ENCODE data around the gene OPA3. TPM values are rescaled to one million over a fixed set of nuclear protein-coding genes. Genes with fewer than 3 reads are reported as not detected.

OPA3 gene
- total RNA-seq, 2 donors from 2014 or later: 8.4 to 13.1 TPM

DNA sequence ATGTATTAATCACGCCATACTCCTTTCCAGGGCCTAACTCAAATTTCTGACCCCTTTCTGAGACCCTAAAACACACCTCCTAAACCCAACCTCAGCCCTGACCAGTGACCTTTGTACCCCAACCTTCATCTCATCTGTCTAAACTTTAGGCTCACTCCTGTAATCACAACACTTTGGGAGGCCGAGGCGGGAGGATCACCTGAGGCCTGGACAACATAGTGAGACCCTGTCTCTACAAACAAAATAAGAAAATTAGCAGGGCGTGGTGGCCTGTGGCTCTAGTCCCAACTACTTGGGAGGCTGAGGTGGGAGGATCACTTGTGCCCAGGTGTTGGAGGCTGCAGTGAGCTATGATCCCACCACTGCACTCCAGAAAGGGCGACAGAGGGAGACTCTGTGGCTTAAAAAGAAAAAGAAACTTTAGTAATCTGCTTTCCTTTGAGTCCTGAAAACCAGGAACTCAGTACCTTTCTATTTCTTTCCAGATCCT lies 92.4 kb downstream of the OPA3 start:
- TF ChIP-seq, protein P1, sequence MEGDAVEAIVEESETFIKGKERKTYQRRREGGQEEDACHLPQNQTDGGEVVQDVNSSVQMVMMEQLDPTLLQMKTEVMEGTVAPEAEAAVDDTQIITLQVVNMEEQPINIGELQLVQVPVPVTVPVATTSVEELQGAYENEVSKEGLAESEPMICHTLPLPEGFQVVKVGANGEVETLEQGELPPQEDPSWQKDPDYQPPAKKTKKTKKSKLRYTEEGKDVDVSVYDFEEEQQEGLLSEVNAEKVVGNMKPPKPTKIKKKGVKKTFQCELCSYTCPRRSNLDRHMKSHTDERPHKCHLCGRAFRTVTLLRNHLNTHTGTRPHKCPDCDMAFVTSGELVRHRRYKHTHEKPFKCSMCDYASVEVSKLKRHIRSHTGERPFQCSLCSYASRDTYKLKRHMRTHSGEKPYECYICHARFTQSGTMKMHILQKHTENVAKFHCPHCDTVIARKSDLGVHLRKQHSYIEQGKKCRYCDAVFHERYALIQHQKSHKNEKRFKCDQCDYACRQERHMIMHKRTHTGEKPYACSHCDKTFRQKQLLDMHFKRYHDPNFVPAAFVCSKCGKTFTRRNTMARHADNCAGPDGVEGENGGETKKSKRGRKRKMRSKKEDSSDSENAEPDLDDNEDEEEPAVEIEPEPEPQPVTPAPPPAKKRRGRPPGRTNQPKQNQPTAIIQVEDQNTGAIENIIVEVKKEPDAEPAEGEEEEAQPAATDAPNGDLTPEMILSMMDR (IDR thresholded peaks at IDR 0.05): no peak
- Histone ChIP-seq H3K9me3 (no peaks in the 10 kb centered on the region), H3K27me3 (replicated peaks; ENCODE audit: insufficient read depth) (no peaks in the 10 kb centered on the region), H3K4me1 (ENCODE audit: control insufficient read depth in 1 of 2, low read depth in 2 of 2) (peaks cover 13 to 27% of the 10 kb centered on the region in 2 donors), H3K36me3 (no peaks in the 10 kb centered on the region), H3K27ac (no peak overlapping the region), H3K4me3 (peak overlapping the region; percentile 75)
- DNase-seq (ENCODE audit: low spot score) (no peak), ATAC-seq (ENCODE audit: insufficient number of reproducible peaks, low FRiP score, low read depth) (no peak)

DNA sequence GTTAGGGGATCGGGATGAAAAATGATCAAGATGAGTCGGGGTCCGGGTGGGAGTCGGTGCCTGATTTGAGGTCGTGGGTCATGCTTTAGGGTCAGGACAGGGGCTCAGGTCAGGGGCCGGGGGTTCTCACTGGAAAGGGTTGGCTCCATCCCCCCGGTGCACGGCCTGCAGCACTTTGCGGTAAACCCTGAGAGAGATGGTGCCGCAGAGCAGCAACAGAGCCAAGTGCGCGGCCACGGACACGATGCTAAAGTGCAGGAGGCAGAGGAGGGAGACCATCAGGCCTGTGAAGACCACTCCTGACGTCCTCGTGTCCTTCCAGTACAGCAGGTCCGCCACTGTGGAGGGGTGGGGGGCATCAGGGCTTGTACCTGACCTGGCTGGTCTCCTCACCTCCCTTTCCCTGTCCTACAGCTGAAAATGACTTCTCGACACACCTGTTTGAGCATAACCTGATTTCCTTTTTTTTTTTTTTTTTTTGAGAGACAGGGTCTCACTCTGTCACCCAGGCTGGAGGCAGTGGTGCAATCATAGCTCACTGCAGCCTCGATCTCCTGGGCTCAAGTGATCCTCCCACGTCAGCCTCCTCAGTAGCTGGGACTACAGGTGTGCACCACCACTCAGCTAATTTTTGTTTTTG lies 95.3 kb downstream of the OPA3 start:
- no peak for DNase-seq (ENCODE audit: low spot score)
- no peak for ATAC-seq (ENCODE audit: insufficient number of reproducible peaks, low FRiP score, low read depth)
- Histone ChIP-seq H3K9me3 (no peaks in the 10 kb centered on the region), H3K36me3 (no peaks in the 10 kb centered on the region), H3K4me1 (ENCODE audit: control insufficient read depth in 1 of 2, low read depth in 2 of 2) (peaks cover 8 to 15% of the 10 kb centered on the region in 2 donors), H3K27ac (no peak overlapping the region), H3K27me3 (replicated peaks; ENCODE audit: insufficient read depth) (no peaks in the 10 kb centered on the region), H3K4me3 (no peak overlapping the region)
- TF ChIP-seq, protein P1 (IDR thresholded peaks at IDR 0.05): no peak

DNA sequence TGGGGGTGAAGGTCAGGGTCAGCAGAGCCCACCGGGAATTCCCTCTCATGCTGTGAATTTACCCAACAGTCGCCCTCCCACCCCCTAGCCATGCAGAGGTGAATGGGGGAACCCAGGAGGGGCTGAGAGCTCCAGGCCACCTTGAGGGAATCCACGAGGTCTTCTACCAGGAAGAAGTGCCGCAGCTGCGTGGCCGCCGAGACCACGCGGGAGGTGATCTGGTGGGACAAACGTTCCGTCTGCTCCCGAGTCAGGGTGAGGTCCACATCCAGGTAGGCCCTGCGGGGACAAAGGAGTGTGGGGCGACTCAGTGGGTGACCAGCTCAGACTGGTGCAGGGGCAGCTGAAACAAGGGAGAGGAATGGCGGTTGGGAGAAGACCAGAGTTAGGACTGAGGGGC lies 95.9 kb downstream of the OPA3 start:
- ATAC-seq (ENCODE audit: insufficient number of reproducible peaks, low FRiP score, low read depth): no peak
- H3K27ac ChIP-seq: no peak overlapping the region
- TF ChIP-seq, protein P1 (IDR thresholded peaks at IDR 0.05): no peak
- H3K9me3 ChIP-seq: no peaks in the 10 kb centered on the region
- H3K36me3 ChIP-seq: no peaks in the 10 kb centered on the region
- DNase-seq (ENCODE audit: low spot score): no peak
- no peak overlapping the region for H3K4me3 ChIP-seq
- H3K4me1 ChIP-seq (ENCODE audit: control insufficient read depth in 1 of 2, low read depth in 2 of 2): peaks cover 8 to 15% of the 10 kb centered on the region in 2 donors
- H3K27me3 ChIP-seq (replicated peaks; ENCODE audit: insufficient read depth): no peaks in the 10 kb centered on the region

DNA sequence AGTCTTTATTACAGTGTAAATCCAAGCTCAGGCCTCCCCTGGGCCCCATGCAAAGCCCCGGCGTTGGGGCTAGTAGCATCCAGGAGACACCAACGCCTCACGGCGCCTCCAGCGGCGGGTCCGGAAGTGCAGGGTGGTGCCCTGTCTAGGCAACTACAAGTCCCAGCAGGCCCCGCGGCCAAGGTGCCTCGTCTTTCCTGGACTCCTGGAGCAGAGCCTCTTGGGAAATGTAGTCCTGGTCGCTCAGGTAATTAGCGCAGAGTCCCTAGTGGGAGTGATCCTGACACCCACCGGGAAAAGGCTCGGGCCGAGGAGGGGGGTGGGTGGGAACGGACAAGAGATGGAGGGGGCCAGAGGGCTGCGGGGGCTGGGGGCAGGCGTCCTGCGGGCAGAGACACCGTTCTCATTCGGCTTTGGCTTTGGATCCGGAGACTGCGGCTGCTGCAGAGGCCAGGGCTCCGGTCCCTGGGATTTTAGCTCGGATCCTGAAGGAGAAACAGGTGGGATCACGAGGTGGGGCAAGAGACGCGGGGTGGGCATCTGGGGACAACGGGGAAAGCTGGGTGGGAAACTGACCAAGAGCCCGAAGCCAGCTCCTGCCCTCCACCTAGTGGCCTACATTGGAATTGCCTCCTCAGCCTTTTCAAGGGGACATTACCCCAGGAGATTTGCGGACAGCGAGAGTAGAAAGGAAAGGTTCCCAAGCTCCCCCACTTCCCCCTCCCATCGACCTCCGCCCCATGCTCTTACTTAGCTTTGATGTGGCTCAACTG lies 99.1 kb downstream of the OPA3 start:
- no peaks in the 10 kb centered on the region for H3K4me1 ChIP-seq (ENCODE audit: control insufficient read depth in 1 of 2, low read depth in 2 of 2)
- TF ChIP-seq, protein P1 (IDR thresholded peaks at IDR 0.05): peak; percentile 88
- H3K4me3 ChIP-seq: peak overlapping the region; percentile 96
- ATAC-seq (ENCODE audit: insufficient number of reproducible peaks, low FRiP score, low read depth): peak; percentile 87
- no peaks in the 10 kb centered on the region for H3K9me3 ChIP-seq
- H3K36me3 ChIP-seq: no peaks in the 10 kb centered on the region
- peak overlapping the region; percentile 66 to 83 for H3K27ac ChIP-seq
- DNase-seq (ENCODE audit: low spot score): peak; percentile 94
- no peaks in the 10 kb centered on the region for H3K27me3 ChIP-seq (replicated peaks; ENCODE audit: insufficient read depth)

DNA sequence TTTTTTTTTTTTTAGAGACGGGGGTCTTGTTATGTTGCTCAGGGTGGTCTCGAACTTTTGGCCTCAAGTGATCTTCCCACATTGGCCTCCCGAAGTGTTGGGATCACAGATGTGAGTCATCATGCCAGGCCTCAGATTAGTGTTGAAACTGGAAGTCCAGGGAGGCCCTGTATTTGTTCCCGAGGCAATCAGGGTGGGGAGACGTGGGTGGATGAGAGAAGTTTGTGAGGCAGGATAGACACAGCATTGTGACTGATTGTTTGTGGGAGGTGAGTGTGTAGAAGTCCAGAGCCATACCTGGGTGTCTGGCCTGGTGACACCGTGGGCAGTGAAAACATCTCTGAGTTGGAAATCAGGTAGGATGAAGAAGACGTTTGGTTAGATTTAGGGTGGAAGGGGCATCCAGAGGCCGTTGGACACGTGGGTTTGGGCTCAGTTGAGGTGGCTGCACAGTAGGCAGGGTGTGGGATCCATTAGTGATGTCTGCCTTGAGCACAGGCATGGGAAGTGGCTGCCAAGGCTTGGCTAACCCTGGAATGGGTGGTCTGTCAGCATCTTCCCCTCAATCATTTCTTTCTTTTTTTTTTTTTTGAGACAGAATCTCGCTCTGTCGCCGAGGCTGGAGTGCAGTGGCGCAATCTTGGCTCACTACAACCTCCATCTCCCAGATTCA lies 100.2 kb downstream of the OPA3 start:
- no peaks in the 10 kb centered on the region for H3K9me3 ChIP-seq
- no peaks in the 10 kb centered on the region for H3K36me3 ChIP-seq
- TF ChIP-seq, protein P1 (IDR thresholded peaks at IDR 0.05): no peak
- ATAC-seq (ENCODE audit: insufficient number of reproducible peaks, low FRiP score, low read depth) (no peak), DNase-seq (ENCODE audit: low spot score) (no peak)
- H3K4me3 ChIP-seq: no peak overlapping the region
- no peaks in the 10 kb centered on the region for H3K27me3 ChIP-seq (replicated peaks; ENCODE audit: insufficient read depth)
- no peak overlapping the region for H3K27ac ChIP-seq
- H3K4me1 ChIP-seq (ENCODE audit: control insufficient read depth in 1 of 2, low read depth in 2 of 2): no peaks in the 10 kb centered on the region

Measured in thoracic aorta (tissue), 2 donors.